WI38 (cell line): ENCODE measurements around the gene OPN1SW.
A peak's percentile ranks its signal among the peaks of the same experiment; 100 is the strongest.

Experiments
- H3K4me3 ChIP-seq: 2 replicates; pipeline ENCODE4 v1.5.1; 2011; ENCODE audit warnings: low read depth, mild to moderate bottlenecking, control low read depth, low read length
- TF ChIP-seq, protein P1 (sequence below): IDR thresholded peaks from 2 replicates; pipeline ENCODE4 v1.5.1; 2012; ENCODE audit warnings: low read depth, mild to moderate bottlenecking, control low read depth, low read length

The OPN1SW gene

DNA sequence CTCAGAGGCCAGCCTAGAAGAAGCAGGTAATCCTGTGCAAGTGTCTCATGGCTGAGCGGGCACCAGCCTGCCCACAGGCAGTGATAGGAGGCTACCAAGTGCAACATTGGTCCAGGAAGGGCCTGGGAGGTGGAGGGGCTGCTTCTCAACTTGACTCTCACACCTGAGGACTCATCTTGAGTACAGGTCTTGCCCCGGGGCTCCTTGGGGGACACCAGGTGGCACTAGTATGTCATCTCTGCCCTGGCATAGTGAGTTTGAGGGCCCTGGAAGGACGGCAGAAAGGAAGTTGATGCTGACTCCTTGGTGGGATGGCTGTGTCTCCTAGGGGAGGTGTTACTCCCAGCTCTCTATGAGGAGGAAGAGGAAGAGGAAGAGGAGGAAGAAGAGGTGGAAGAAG is 18.4 kb upstream of the OPN1SW start:
- no peak overlapping the region for H3K4me3 ChIP-seq
- TF ChIP-seq, protein P1, sequence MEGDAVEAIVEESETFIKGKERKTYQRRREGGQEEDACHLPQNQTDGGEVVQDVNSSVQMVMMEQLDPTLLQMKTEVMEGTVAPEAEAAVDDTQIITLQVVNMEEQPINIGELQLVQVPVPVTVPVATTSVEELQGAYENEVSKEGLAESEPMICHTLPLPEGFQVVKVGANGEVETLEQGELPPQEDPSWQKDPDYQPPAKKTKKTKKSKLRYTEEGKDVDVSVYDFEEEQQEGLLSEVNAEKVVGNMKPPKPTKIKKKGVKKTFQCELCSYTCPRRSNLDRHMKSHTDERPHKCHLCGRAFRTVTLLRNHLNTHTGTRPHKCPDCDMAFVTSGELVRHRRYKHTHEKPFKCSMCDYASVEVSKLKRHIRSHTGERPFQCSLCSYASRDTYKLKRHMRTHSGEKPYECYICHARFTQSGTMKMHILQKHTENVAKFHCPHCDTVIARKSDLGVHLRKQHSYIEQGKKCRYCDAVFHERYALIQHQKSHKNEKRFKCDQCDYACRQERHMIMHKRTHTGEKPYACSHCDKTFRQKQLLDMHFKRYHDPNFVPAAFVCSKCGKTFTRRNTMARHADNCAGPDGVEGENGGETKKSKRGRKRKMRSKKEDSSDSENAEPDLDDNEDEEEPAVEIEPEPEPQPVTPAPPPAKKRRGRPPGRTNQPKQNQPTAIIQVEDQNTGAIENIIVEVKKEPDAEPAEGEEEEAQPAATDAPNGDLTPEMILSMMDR, result no peak

DNA sequence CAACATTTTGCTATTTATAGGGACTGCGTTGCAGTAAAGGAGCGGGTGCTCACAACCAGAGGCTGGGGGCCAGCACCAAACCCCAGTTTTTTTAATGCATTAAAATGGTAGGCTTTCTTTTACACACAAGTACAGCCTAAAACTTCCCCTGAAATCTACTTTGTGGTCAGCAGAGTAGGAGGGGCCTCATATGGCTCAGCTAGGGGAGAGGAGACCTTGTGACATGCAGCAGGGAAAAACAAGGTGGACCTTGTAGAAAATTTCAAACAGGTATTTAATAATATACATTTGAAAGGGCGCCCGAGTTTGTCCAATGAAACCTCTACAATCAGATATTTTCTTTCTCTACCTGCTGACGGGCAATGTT is 17.6 kb upstream of the OPN1SW start:
- H3K4me3 ChIP-seq, result no peak overlapping the region
- TF ChIP-seq, protein P1, result no peak

DNA sequence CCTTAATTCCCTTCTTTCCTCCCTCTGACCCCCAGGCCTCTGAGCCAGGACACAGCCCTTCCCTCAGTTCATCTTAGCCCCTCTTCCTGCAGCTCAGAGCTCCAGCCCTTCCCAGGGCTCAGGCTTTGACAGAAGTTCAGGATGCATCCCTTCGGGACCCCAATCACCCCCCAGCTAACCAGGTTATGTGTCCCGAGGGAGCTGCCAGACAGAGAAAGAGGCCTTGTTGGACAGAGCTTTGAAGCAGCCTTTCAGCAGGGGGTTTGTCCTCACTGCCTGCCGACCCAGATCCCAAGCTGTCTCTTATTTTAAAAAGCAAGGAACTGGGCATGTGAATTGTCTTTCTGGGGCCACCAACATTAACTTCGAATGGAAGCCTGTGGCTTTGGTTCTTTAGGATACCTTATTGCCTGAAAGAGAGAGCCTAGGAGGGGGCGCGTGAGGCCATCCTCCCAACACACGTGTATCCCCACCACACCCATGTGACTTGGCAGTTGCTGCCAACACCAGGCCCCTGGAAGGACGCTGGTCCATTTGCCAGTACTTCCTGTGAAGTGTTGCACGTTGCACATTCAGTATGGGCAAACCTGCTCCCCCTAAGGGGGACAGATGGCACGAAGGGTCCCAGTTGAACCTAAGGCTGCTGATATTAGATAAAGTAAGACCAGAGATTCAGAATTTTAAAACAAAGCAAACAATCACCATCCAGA is 17.0 kb upstream of the OPN1SW start:
- peak overlapping the region; percentile 82 for H3K4me3 ChIP-seq
- TF ChIP-seq, protein P1, result no peak

DNA sequence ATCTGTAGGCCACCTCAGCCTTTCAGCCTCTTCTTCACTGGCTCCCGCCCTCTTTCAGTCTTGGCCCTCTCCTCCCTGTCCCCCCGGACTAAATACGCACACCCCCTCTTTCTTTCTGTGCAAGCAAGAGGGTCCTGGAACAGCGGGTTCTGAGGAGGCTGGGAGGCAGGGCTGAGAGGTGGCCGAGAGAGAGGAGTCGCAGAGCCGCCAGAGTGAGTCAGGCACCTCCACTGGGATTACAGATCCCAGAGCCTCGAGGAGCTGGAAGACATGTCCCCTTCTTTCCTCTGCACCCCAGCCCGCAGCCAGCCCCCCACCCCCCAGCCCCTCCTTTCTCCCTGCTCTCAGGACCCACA is 16.4 kb upstream of the OPN1SW start:
- TF ChIP-seq, protein P1, result no peak

DNA sequence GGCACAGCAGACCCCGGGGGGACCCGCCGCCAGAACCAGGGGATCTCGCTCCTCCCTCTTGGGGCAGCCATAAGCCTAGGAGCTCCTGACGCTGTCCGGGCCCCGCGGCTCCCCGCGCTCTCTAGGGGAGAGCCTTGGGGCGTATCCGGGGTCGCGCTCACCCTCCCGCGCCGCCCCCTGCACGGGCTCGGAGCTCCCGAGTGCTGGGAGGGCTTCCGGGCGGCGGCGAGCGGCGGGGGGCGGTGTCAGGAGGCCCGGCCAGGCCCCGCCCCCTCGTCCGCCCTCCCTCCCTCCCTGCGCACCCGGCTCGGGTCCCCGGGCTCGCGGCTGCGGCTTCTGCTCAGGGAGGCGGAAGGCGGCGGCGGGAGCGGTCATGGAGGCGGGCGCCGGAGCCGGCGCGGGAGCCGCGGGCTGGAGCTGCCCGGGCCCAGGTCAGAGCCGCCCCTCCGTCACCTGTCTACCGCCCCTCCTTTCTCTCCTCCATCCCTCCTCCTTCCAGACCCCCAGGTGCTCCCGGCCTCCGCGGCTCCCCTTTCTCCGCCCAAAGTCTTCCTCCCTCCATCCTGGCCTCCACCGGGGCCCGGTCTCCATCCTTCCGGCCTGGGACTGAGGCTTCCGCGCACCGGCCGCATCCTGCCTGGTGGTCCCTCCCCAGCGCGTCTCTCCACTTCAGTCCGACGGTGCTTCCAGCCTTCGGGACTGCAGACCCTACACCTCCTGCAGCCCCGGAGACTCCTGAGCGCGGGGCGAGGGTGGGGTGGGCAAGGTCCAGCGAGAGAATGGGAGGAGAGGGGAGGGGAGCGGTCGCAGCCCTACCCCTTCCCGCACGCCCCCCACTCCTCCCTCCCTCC is 15.8 kb upstream of the OPN1SW start, which contains the start of gene CCDC136:
TSS of gene CCDC136 (plus strand) at position 848 of the 851 bp plus-strand sequence. CDS start 444 bp downstream, outside the sequence.
- peak within 1 kb of the TSS; percentile 82 for H3K4me3 ChIP-seq
- TF ChIP-seq, protein P1, result no peak

More for the DNA sequence above, 16.4 kb upstream of the OPN1SW start:
- H3K4me3 ChIP-seq, result peak overlapping the region; percentile 82

DNA sequence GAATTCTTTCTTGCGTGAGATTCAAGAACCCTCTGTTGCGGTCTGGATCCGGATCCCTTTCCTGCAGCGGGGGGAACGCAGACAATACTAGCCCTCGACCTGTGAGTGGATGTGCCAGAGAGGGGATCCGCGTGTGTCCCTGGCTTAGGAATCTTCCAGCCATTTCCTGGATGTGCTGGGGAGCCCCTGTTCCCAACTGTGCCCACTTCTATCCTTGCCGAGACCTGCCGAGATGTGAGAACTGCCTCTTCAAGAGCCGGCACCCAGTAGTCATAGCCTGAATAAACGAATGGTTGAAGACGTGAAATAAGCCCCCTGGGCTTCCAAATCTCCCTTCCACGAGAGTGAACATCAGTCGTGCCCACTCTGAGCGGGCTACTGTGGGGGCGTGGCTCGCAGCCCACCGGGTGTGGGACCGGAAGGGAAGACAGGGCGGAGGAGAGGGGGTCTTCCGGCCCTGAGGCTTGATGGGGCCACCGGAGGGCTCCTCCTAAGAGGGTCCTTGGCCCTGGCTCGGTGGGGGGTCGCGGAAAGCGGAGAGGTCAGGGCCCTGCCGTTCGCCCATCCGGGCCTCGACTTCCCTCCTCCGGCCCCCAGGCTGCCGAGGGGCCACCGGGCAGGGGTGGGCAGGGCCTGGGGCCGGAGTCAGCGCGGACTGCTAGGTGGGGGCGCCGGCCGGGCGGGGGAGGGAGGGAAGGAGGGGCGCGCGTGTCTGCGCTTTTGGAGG is 14.9 kb upstream of the OPN1SW start:
- peak overlapping the region; percentile 82 for H3K4me3 ChIP-seq
- TF ChIP-seq, protein P1, result no peak
